HG03159 (cell line): ENCODE data around the gene PSMB9.
"Not testable (repeated sequence)": the region's sequence is repeated elsewhere in the genome, so short reads cannot be mapped to it uniquely, and the experiment has no call there.

Experiments used
- ATAC-seq: cut with Tn5 transposase; IDR thresholded peaks from one replicate; pipeline ENCODE4 v1.9.1; 2021; ENCODE audit warnings: mild to moderate bottlenecking, moderate library complexity; ENCODE audit not compliant: unreplicated experiment

The PSMB9 gene

DNA sequence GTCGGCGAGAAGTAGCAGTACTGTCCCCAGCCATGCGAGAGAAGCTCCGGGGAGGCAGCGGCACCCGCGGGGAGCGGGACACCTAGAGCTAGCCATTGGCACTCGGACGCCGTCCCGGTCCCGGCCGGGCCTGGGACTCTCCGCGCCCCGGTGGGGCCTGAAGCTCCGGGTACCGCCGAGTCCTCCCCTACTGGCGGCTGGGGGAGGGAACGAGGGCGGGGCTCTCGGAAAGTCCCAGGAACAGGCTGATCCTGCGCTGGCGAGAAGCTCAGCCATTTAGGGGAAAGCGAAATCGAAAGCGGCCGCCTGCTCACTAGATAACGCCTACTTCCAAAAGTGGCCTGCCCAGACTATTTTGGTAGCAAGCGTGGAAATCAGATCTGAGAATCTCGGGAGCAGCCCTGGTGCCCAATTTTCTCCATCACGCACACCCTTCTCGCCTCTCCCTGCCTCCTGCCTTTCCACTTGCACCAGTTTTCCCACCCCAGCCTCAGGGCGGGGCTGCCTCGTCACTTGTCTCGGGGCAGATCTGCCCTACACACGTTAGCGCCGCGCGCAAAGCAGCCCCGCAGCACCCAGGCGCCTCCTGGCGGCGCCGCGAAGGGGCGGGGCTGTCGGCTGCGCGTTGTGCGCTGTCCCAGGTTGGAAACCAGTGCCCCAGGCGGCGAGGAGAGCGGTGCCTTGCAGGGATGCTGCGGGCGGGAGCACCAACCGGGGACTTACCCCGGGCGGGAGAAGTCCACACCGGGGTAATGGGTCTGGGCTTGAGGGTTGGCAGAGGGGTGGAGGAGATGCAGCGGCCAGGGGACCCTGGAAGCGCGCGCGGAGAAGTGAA is at the start of gene PSMB9, which contains the start of gene TAP1:
Gene PSMB9 (plus strand): TSS at position 652 of the 835 bp plus-strand sequence. CDS start 38 bp downstream, at position 690.
Gene TAP1 (minus strand): TSS at position 164 of the 835 bp plus-strand sequence. CDS start 68 bp downstream, at position 96.
- ATAC-seq, result peak; percentile 73

DNA sequence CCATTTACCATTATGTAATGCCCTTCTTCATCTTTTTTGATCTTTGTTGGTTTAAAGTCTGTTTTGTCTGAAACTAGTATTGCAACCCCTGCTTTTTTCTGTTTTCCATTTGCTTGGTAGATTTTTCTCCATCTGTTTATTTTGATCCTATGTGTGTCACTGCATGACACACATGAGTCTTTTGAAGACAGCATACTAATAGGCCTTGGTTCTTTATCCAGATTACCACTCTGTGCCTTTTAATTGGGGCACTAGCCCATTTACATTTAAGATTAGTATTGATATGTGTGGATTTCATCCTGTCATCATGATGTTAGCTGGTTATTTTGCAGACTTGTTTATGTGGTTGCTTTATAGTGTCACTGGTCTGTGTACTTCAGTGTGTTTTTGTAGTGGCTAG is 48.6 kb upstream of the PSMB9 start:
- ATAC-seq, result not testable (repeated sequence)

DNA sequence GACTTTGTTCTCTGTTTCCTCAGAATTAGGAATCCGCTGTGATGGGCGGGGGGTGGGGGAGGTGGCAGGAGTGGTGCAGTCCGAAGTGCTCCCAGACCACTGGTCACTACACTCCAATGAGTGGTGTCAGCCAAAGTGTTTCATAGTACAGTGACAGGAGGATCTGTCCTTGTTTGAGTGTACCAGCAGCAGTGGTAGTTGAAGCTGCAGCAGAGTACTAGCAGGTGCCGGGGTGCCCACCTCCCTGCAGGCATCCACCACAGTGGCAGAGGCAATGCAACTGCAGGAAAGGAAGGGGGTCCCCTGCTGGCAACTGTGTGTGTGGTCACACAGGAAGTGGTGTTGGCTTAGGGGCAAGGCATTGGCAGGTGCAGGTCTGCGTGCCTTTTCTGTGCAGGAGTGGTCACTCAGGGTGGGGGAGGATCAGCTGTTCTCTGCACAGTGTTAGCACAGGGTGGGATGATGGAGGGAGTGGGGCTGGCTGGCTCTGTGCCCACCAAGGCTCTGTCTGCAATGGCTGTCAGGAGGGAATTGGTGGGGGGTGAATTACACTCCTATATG is 46.9 kb upstream of the PSMB9 start:
- no peak for ATAC-seq

DNA sequence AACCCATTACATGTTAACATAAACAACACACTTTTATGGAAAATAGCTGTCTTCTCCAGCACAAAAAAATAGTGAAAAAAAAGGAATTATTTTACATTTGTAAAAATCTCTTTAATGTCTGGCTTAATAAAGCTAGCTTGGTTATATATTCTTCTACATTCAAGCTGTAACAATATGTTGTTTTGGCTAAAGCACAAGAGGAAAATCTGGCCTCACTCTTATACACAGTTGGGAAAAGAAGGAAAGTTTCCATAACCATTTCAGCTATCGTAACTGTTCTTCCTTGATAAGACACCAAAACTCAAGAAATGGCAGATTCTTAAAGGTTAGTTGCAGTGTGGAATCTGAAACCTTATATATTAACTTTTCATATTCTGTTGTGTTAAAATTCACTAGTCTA is 44.8 kb upstream of the PSMB9 start:
- ATAC-seq, result no peak

DNA sequence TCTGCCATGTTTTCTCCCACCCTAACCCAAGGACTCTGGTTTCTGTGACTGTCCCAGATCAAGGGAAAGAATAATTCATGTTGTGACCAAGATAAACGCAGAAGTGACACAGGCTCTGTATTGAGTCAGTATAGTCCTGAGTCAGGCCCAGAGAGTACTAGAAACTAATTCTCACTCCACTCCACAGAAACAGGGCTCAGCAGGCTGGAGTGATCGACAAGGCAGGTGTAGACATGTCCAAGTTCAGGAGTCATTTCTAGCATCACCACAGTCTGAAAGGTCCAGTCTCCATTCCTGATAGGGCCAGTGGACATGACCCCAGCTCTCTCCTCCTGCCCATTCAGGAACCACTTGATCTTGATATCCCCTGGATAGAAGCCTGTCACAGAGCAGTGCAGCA is 39.8 kb upstream of the PSMB9 start:
- ATAC-seq, result no peak

DNA sequence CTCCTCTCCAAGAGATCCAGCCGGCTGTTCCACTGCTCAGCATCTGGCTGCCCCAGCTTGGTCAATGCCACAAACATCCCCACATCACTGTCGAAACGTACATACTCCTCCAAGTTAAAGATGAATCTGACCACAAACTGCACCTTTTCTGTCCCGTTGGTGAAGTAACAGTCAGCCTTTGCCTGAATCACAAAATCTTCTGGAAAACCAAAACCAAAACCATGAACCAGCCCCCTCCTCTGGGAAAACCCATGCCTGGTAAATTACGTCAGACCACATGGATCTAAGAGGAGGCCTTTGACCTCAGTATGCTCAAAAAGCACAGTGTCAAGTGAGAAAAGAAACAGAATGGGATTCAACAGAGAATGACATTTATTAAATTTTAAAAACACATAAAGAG is 38.9 kb upstream of the PSMB9 start:
- ATAC-seq, result no peak

DNA sequence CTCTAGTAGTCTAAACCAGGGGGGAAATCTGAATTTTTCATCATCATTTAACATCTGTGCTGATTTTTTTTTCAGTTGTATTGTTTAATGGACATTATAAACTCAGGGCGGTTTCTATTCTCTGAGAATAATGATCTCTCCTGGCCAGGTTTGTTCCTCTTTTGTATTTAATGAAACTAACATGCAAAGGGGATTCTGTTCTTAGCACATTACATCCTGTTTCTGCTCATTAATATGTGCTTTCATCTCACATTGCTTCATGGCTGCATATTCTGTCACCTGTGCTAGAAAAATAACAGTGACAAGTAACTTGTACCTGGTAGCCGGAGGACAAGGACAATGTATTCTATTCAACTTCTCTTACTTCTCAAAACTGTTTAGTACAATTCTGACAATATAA is 38.0 kb upstream of the PSMB9 start:
- peak; percentile 62 for ATAC-seq

DNA sequence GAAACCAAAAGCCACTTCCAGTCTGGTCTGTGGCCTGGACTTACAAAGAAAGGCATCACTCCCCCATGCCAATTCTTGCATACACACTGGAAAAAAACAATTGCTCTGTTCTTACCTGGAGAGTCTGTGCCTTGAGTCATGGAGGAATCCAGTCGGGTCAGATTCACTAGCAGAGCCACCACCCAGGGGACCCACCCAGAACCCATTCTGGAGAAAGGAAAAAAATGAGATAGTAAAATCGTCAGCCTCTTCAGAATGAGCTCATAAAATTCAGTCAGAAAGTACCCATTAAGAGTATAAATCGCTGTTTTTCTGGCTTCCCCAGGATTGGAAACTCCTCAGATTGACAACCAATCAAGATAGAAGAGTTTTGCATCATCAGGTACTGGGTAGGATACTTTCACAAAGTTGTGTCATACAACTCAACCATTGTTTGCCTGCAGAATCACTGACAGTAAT is 37.2 kb upstream of the PSMB9 start, which contains the start of gene HLA-DOB:
Gene HLA-DOB (minus strand): TSS at position 257 of the 459 bp plus-strand sequence. CDS start 51 bp downstream, at position 206.
- ATAC-seq, result peak; percentile 33

DNA sequence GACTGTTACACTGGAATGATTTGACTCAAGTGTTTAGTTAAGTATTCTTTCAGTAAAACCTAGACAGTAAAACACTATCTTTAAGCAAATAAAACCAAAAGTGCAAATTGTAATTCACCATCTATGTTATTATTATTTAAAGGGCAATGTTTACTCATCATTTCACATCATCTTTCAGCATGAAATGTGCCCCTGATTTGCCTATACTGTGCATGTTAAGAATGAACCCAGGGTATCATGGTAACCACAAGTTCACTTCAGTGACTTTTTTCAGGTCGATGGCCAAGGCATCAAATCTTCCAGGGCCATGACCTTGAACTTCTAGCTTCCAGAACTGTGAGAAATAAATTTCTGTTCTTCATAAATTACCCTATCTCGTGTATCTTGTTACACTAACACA is 35.1 kb upstream of the PSMB9 start:
- ATAC-seq, result no peak

DNA sequence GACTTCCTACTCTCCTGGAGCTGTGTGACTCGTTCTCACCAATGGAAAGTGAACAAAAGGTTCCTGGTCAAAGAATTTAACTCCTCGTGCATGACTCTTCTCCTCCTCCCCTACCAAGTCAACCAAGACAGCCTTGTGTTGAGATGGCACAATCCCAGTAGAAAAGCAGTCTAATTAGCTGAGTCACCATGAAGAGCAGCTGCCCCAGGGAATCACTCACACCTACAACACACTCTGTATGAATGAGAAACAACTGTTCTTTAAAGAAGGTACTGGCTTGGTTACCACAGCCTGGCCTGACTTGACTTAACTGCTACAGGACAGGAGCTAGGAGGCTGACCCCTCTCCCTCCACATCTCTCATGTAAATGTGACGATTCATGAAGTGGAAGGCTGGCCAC is 34.3 kb upstream of the PSMB9 start:
- ATAC-seq, result no peak

DNA sequence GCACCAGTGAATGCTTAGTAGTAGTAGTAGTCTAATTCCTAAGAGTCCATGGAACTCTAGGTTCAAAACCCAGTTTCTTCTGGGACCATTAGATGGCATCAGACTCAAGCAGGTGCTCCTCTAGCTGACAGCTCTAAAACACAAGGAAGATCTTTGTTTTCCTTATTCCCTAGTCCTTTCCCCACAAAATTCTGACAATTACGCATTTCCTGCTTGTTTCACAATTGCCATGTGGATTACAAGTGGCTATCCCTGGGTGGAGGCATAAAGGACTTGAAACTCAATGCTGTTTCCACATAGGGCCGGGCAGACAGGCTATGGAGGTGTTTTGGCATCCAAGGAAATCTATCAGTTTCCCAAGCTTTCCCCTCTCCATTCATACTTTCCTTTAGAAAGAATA is 28.0 kb upstream of the PSMB9 start:
- ATAC-seq, result no peak

DNA sequence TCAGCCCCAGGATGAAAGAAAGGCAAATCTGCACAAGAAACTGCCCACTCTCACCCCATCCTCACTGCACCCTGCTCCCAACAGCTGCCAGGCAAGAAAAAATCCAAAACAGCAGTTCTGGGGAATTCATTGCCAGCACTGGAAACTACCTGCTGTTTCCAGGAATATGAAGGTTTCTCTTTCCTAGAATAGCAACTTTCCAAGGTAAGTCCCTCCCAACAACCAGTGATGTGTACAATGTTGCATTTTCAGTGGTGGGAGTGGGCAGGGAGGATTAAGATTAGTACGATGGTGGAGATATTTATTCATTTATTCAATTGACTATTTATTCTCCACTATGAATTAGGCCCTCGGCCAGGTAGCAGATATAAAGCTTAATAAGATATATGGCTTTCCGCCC is 27.0 kb upstream of the PSMB9 start:
- no peak for ATAC-seq

DNA sequence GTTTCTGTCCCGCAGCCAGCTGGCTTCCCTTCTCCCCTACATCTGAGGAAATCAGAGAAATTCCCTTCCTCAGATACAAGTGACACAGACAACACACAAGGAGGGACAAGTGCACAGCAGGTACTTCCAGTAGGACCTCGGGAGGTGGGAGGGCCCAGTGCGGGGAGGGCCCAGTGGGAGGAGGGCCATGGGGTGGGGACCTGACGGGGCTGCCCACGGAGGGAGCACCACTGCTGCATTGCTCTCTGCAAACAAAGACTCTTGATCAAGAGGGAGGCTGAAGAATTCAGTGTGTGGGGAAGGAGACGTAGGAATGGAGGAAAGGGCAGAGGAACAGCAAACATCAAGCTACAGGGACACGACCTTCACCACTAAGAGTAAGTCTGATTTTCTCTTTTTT is 24.5 kb upstream of the PSMB9 start:
- no peak for ATAC-seq

DNA sequence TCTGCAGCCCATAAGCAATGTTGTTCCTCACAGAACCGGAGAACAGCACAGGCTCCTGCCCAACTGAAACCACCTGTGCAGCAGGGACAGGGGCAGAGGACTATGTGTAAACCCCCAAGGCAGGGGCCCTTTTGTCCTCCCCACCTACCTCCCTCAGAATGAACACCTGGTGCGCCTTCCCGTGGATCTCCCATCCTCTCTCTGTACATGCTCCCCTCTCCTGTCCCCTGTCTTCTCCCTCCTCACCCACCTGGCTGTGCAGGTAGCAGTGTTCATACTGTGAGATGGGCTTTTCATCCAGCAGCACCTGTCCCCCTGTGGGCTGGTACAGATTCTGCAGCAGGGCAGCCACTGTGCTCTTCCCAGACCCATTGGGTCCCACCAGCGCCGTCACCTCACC is 24.0 kb upstream of the PSMB9 start:
- no peak for ATAC-seq

DNA sequence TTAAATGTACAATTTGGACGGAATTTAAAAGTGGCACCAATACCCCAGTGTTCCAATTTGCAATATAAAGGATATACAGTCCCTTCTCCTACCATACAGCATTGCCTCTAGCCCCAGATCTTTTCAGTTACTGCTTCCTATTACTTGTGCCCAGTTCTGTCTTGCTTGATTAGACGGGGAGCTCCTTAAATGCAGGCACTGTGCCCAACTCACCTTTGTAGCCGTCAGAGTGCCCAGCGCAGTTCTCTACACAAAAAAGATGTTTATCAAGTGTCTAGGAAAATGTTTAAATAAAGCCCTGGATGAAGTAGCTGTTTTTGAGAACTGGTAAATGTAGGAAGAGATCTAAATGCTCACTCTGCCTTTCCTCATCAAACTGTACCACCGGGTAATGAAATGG is 23.1 kb upstream of the PSMB9 start:
- no peak for ATAC-seq

DNA sequence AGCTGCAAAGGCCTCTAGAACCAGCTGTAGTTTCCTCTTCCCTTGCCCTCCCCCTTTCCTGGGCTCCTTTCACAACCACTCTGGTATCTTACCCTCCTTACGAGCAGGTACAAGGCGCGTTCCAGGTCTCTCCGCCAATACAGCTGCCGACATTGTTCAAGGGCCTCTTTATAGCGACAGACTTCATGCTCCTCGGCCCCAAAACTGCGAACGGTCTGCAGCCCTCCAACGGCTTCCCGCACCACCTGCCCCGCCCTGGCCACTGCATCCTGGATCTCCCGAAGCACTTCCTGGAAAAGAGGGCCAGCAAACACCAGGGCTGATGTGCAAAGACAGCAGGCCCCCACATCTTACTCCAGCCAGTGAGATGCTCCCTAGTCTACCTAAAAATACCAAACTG is 21.5 kb upstream of the PSMB9 start:
- no peak for ATAC-seq

DNA sequence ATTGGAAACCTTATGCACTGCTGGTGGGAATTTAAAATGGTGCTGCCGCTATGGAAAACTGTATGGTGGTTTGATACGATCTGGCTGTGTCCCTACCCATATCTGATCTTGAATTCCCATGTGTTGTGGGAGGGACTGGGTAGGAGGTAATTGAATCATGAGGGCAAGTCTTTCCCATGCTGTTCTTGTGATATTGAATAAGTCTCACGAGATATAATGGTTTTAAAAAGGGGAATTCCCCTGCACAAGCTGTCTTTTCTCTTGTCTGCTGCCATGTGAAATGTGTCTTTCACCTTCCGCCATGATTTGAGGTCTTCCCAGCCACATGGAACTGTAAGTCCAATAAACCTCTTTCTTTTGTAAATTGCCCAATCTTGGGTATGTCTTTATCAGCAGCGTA is 20.3 kb upstream of the PSMB9 start:
- no peak for ATAC-seq

DNA sequence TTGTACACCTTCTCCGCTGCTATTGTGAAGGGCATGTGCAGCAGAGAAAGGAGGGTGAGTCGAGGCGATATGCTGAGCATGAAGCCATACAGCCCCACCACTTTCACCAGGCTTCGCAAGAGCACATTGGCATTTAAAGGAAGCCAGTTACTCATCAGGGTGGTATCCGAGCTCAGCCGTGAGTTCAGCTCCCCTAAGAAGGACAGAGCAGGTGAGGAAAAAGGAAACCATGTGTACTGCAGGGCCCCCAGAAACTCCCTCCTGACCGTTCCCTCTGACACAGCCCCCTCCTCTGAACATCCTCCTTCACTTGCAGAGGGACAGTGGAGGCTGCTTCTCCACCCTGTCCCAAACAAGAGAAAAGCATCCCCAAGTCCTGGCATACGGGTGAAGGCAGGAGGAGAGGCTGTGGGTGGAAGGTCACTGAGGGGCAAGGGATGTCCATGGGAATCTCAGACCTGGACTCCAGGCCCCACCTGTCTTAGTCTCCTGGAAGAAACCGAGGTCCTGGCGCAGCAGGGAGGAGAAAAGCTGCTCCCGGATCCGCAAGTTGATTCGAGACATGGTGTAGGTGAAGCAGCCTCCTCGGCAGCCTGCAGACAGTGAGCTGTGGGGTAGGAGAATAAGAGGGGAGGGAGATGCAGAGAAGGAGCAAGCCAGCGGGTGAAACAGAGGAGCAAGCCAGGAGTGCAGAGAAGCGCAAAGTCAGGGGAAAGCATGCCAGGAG is 18.7 kb upstream of the PSMB9 start:
- ATAC-seq, result no peak

DNA sequence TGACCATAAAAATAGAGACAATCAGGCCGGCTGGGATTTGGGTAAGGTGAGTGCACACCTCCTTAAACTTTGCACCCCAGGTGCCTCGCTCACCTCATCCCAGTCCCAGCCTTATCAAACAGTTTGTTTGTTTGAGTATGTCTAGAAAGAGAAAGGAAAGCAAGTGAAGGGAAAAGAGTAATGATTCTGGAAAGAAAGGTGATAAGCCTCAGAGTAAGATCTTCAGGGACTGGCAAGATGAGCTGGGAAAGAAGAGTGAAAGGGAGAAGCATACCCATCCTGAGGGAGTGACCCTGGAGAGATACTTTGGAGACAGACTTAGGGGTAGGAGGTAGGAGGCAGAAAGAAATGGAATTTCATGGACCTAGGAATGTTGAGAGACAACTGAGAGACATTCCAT is 17.1 kb upstream of the PSMB9 start:
- ATAC-seq, result no peak

DNA sequence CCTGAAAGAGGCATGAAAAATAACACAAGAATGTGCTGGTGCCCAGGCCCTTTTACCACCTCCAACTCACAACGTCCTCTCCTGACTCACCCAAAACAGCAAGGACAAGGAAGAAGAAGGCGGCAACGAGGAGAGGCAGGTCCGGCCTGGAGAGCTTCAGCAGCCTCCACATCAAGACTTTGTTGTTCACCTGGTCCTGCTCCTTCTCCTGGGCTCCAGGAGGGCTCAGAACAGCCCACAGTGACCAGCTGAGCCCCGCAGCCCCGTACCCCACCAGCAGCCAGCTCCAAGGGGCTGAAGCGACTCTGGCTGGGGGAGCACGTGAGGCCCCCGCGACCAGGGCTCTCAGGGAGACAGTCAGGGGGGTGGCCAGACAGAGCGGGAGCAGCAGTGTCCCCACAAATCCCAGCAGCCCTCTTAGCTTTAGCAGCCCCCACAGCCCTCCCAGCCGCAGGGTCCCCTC is 16.3 kb upstream of the PSMB9 start:
- ATAC-seq, result no peak

DNA sequence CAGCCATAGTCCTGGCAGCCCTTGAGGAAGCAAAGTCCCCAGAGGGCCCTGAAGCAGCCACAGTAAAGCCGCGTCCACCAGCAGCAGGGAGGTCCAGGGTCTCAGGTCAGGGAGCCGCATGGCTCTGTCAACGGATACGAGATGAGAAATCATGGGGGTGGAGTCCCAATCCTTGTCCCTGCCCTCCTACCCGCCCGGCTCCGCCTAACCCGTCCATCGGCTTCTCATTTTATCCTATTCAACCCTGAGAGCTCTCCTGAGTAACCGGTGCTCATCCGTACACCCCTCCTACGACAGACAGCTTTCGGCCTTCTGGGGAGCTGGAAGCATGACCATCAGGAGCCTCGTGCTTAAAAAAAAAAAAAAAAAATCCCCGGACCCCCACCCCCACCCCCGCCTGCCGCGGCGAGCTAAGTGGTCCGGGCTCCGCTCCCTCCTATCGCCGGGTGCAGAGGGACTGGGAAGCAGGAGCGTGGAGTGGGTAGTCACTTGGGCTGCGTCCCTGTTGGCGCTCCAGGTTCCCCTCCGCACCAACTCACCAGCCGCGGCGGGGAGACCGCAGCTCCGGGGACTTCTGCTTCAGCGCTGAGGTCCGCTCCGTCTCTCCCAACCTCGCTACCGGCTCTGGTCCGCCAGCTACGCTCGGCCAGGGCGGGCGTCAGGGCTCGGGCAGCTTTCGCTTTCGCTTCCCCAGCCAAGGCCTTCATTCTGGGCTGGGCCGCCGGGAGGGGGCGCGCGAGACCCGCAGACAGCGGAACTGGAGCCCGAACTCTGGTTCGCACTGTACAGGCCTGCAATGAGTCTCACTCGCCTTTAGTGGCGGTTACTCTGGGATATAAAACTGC is 15.7 kb upstream of the PSMB9 start, which contains the start of gene TAP2:
Gene TAP2 (minus strand): TSS at position 626 of the 845 bp plus-strand sequence. CDS start 506 bp downstream, at position 120.
- ATAC-seq, result peak; percentile 75
